Cardiac muscle cell (in vitro differentiated cells and primary cell): ENCODE results near the gene BIN1. TPM values are rescaled to one million over a fixed set of nuclear protein-coding genes. Genes with fewer than 3 reads are reported as not detected.

ENCODE experiments used
- DNase-seq, 2 donors: peaks; one replicate each; pipeline versions ENCODE4 v3.0.0 to v3.0.0-alpha.2; 2010 to 2017; ENCODE audit warnings: low read depth in 1 of 2, low spot score in 1 of 2
- H3K27ac ChIP-seq: fragments of 200-600 bp; sonication (generic); 2 replicates; pipeline ENCODE4 v1.5.1; 2016
- H3K27me3 ChIP-seq: fragments of 200-600 bp; sonication (generic); 2 replicates; pipeline ENCODE4 v1.6.0; 2016; ENCODE audit warnings: control low read depth
- H3K36me3 ChIP-seq: fragments of 200-600 bp; sonication (generic); 2 replicates; pipeline ENCODE4 v1.5.1; 2016; ENCODE audit warnings: control low read depth
- H3K4me1 ChIP-seq: fragments of 200-600 bp; sonication (generic); 2 replicates; pipeline ENCODE4 v1.8.1; 2017; ENCODE audit warnings: low read depth, mild to moderate bottlenecking, mixed run types
- H3K4me3 ChIP-seq: fragments of 200-600 bp; sonication (generic); 2 replicates; pipeline ENCODE4 v1.5.1; 2016; ENCODE audit warnings: mild to moderate bottlenecking
- H3K9me3 ChIP-seq: fragments of 200-600 bp; sonication (generic); 2 replicates; pipeline ENCODE4 v1.5.1; 2017; ENCODE audit warnings: low read depth, mild to moderate bottlenecking, control low read depth
- polyA plus RNA-seq: library from polyadenylated mRNA; unstranded; fragments of >200 nt; fragmentation: Nextera tagmentation; extraction: Ambion mirVana; gene quantifications from 2 replicates; pipeline ENCODE4 v1.2.1, GENCODE V29; 2016
- total RNA-seq: library from RNA; depleted of rRNA; stranded (reverse); fragments of >200 nt; gene quantifications from 2 replicates; pipeline ENCODE4 v1.2.3, GENCODE V29; 2016
- TF ChIP-seq, protein P1 (sequence below): IDR thresholded peaks from 2 replicates; pipeline ENCODE4 v1.5.1; 2012; ENCODE audit warnings: low read depth, mild to moderate bottlenecking, low read length

Gene BIN1
- total and polyA plus RNA-seq, 2 experiments from 2014 or later: 44.7 to 94.9 TPM

- no peak for DNase-seq
- H3K4me3 ChIP-seq: no peak overlapping the region
- no peaks in the 10 kb centered on the region for H3K4me1 ChIP-seq
- TF ChIP-seq, protein P1, sequence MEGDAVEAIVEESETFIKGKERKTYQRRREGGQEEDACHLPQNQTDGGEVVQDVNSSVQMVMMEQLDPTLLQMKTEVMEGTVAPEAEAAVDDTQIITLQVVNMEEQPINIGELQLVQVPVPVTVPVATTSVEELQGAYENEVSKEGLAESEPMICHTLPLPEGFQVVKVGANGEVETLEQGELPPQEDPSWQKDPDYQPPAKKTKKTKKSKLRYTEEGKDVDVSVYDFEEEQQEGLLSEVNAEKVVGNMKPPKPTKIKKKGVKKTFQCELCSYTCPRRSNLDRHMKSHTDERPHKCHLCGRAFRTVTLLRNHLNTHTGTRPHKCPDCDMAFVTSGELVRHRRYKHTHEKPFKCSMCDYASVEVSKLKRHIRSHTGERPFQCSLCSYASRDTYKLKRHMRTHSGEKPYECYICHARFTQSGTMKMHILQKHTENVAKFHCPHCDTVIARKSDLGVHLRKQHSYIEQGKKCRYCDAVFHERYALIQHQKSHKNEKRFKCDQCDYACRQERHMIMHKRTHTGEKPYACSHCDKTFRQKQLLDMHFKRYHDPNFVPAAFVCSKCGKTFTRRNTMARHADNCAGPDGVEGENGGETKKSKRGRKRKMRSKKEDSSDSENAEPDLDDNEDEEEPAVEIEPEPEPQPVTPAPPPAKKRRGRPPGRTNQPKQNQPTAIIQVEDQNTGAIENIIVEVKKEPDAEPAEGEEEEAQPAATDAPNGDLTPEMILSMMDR: no peak
- no peaks in the 10 kb centered on the region for H3K36me3 ChIP-seq
- no peak overlapping the region for H3K27ac ChIP-seq
- H3K27me3 ChIP-seq: peaks cover 15% of the 10 kb centered on the region
- no peaks in the 10 kb centered on the region for H3K9me3 ChIP-seq
Observed at GRCh38 chr2:127069003-127069402, 38.0 kb downstream of the BIN1 start.

GRCh38 chr2:127068351-127068741 is 38.6 kb downstream of the BIN1 start:
- no peak for DNase-seq
- Histone ChIP-seq H3K36me3 (no peaks in the 10 kb centered on the region), H3K27me3 (peaks cover 9% of the 10 kb centered on the region), H3K4me3 (no peak overlapping the region), H3K9me3 (no peaks in the 10 kb centered on the region), H3K4me1 (no peaks in the 10 kb centered on the region), H3K27ac (no peak overlapping the region)
- TF ChIP-seq, protein P1: no peak

- H3K27me3 ChIP-seq: peaks cover 8% of the 10 kb centered on the region
- no peak overlapping the region for H3K27ac ChIP-seq
- TF ChIP-seq, protein P1: peak; percentile 91
- peak; percentile 73 to 74 for DNase-seq
- H3K9me3 ChIP-seq: no peaks in the 10 kb centered on the region
- H3K4me1 ChIP-seq: no peaks in the 10 kb centered on the region
- H3K4me3 ChIP-seq: no peak overlapping the region
- H3K36me3 ChIP-seq: no peaks in the 10 kb centered on the region
Observed at GRCh38 chr2:127067620-127068350, 39.2 kb downstream of the BIN1 start.

- Histone ChIP-seq H3K27me3 (peaks cover 6% of the 10 kb centered on the region), H3K4me1 (no peaks in the 10 kb centered on the region), H3K4me3 (no peak overlapping the region), H3K27ac (no peak overlapping the region), H3K9me3 (no peaks in the 10 kb centered on the region), H3K36me3 (no peaks in the 10 kb centered on the region)
- TF ChIP-seq, protein P1: no peak
- DNase-seq: peak in 1 of 2 donors; percentile 94
Observed at GRCh38 chr2:127066942-127067341, 40.0 kb downstream of the BIN1 start.

GRCh38 chr2:127065940-127066318 is 41.0 kb downstream of the BIN1 start:
- Histone ChIP-seq H3K4me3 (no peak overlapping the region), H3K27ac (no peak overlapping the region), H3K36me3 (no peaks in the 10 kb centered on the region), H3K9me3 (no peaks in the 10 kb centered on the region), H3K4me1 (no peaks in the 10 kb centered on the region), H3K27me3 (no peaks in the 10 kb centered on the region)
- TF ChIP-seq, protein P1: no peak
- no peak for DNase-seq
